K562 (cell line): ENCODE results near the gene ZDHHC11.

Experiments used
- ARNT ChIP-seq, 2 experiments: fragments of 450-650 bp; IDR thresholded peaks; 2 replicates each; pipeline ENCODE4 v1.6.1; 2016; ENCODE audit warnings: mild to moderate bottlenecking in 1 of 2
- CTCF ChIP-seq, 3 experiments: IDR thresholded peaks in 2 of 3; conservative IDR thresholded peaks in 1 of 3; 2 replicates each; pipeline ENCODE4 v1.5.1; 2011 to 2012; ENCODE audit warnings: low read length in 3 of 3, mild to moderate bottlenecking in 3 of 3, control low read depth in 2 of 3, improper control_type of control experiment in 1 of 3, inconsistent platforms in 1 of 3, low read depth in 1 of 3, mixed read lengths in 1 of 3, moderate library complexity in 1 of 3; ENCODE audit not compliant: insufficient read depth in 2 of 3
- E2F5 ChIP-seq: sonication (generic); formaldehyde crosslinking; IDR thresholded peaks from 2 replicates; pipeline ENCODE4 v1.8.0; 2022; ENCODE audit warnings: mild to moderate bottlenecking, missing genetic modification reagents
- ELF1 ChIP-seq: fragments of 200-800 bp; sonication (Bioruptor generic); IDR thresholded peaks from 2 replicates; pipeline ENCODE4 v1.6.1; 2016; ENCODE audit warnings: missing genetic modification characterization, missing compliant biosample characterization
- KDM1A ChIP-seq, 2 experiments: fragments of 450-650 bp; IDR thresholded peaks; 2 replicates each; pipeline ENCODE4 v1.6.1; 2016; ENCODE audit warnings: mild to moderate bottlenecking in 2 of 2
- NFE2L1 ChIP-seq: fragments of 450-650 bp; IDR thresholded peaks from 2 replicates; pipeline ENCODE4 v1.6.1; 2016; ENCODE audit warnings: missing genetic modification characterization, low read depth, mild to moderate bottlenecking, missing compliant biosample characterization, moderate library complexity, borderline replicate concordance
- REST ChIP-seq, 2 experiments: fragments of 450-650 bp; formaldehyde crosslinking in 1 of 2; IDR thresholded peaks; 2 replicates each; pipeline versions ENCODE4 v1.4.0 to v1.6.1; 2014 to 2020; ENCODE audit warnings: mild to moderate bottlenecking in 2 of 2, borderline replicate concordance in 1 of 2, low read depth in 1 of 2
- RFX5 ChIP-seq: IDR thresholded peaks from 2 replicates; pipeline ENCODE4 v1.6.1; 2011; ENCODE audit warnings: low read depth, mild to moderate bottlenecking, improper control_type of control experiment, low read length
- TAF1 ChIP-seq: IDR thresholded peaks from 2 replicates; pipeline ENCODE4 v1.6.1; 2011; ENCODE audit warnings: mild to moderate bottlenecking, low read length, moderate library complexity; ENCODE audit not compliant: insufficient read depth, control insufficient read depth, severe bottlenecking; ENCODE audit errors: extremely low read depth
- ZBTB2 ChIP-seq: fragments of 450-650 bp; IDR thresholded peaks from 2 replicates; pipeline ENCODE4 v1.6.1; 2016; ENCODE audit warnings: antibody characterized with exemption

- no peak for TF ChIP-seq REST (IDR thresholded peaks at IDR 0.05; ENCODE audit: borderline replicate concordance)
- no peak for TF ChIP-seq REST (CRISPR knock-in tag; IDR thresholded peaks at IDR 0.05; ENCODE audit: low read depth)
- TF ChIP-seq KDM1A (IDR thresholded peaks at IDR 0.05) = no peak
- TF ChIP-seq TAF1 = no peak
- TF ChIP-seq ARNT (IDR thresholded peaks at IDR 0.05) = no peak
- TF ChIP-seq NFE2L1 (tag) = no peak
- no peak for TF ChIP-seq ZBTB2
- no peak for TF ChIP-seq CTCF (IDR thresholded peaks at IDR 0.05 in 2 of 3, conservative IDR thresholded peaks at IDR 0.05 in 1 of 3; ENCODE audit: insufficient read depth in 2 of 3, low read depth in 1 of 3, low read length in 3 of 3)
- no peak for TF ChIP-seq ELF1 (tag)
- TF ChIP-seq E2F5 (CRISPR knock-in tag) = no peak
- TF ChIP-seq RFX5 = no peak
Measured at GRCh38 chr5:757931-758697, 92.7 kb downstream of the ZDHHC11 start.
